SK-N-SH (cell line): ENCODE data around the gene EFEMP2. TPM values are rescaled to one million over a fixed set of nuclear protein-coding genes. Genes with fewer than 3 reads are reported as not detected.

Experiments used
- CTCF ChIA-PET: fragments of 300-600, 350-600 bp; formaldehyde crosslinking; extraction: SDS; loops from one replicate; lab custom pipeline; 2021; lab: Yijun Ruan, JAX
- POLR2A ChIA-PET: fragments of 350-600 bp; sonication (Branson Sonifier 250); formaldehyde crosslinking; extraction: SDS; loops from one replicate; lab custom pipeline; 2020; ENCODE audit warnings: antibody characterized with exemption, inconsistent platforms; lab: Yijun Ruan, JAX
- DNase-seq: peaks from one replicate; pipeline ENCODE4 v3.0.0; 2012
- H2AFZ ChIP-seq: fragments of 200-600 bp; sonication (generic); 2 replicates; pipeline ENCODE4 v1.8.1; 2016; ENCODE audit warnings: antibody characterized with exemption, mild to moderate bottlenecking, low read depth
- H3F3A ChIP-seq: fragments of 200-600 bp; sonication (generic); replicated peaks from 2 replicates; pipeline ENCODE3; 2016; ENCODE audit warnings: antibody characterized with exemption, mild to moderate bottlenecking; ENCODE audit not compliant: insufficient read depth
- H3K27ac ChIP-seq, 2 experiments: fragments of 200-500 bp in 1 of 2; fragments of 200-600 bp in 1 of 2; sonication (Bioruptor generic) in 1 of 2; sonication (generic), shearing (Covaris generic) in 1 of 2; 2 replicates each; pipeline versions ENCODE4 v1.5.1 to v1.6.1; 2014 to 2016; ENCODE audit warnings: low read depth in 2 of 2, inconsistent platforms in 1 of 2, low read length in 1 of 2, mild to moderate bottlenecking in 1 of 2, mixed read lengths in 1 of 2
- H3K27me3 ChIP-seq: fragments of 200-600 bp; sonication (generic), shearing (Covaris generic); 2 replicates; pipeline ENCODE4 v1.6.1; 2016; ENCODE audit warnings: mixed run types; ENCODE audit not compliant: insufficient read depth
- H3K36me3 ChIP-seq, 2 experiments: fragments of 200-500 bp in 1 of 2; fragments of 200-600 bp in 1 of 2; sonication (Bioruptor generic) in 1 of 2; sonication (generic) in 1 of 2; replicated peaks in 1 of 2; 2 replicates each; pipeline versions ENCODE3 to v1.5.1; 2014 to 2016; ENCODE audit warnings: low read length in 1 of 2, mild to moderate bottlenecking in 1 of 2; ENCODE audit not compliant: insufficient read depth in 2 of 2, control insufficient read depth in 1 of 2
- H3K4me1 ChIP-seq, 2 experiments: fragments of 200-500 bp in 1 of 2; fragments of 200-600 bp in 1 of 2; sonication (Bioruptor generic) in 1 of 2; sonication (generic), shearing (Covaris generic) in 1 of 2; 2 replicates each; pipeline versions ENCODE4 v1.5.1 to v1.6.1; 2014 to 2016; ENCODE audit warnings: low read depth in 1 of 2, low read length in 1 of 2, mixed run types in 1 of 2; ENCODE audit not compliant: insufficient read depth in 2 of 2, control insufficient read depth in 1 of 2
- H3K4me2 ChIP-seq: fragments of 200-600 bp; sonication (generic), shearing (Covaris generic); 2 replicates; pipeline ENCODE4 v1.6.1; 2017; ENCODE audit warnings: mixed run types
- H3K4me3 ChIP-seq, 2 experiments: fragments of 200-500 bp in 1 of 2; fragments of 200-600 bp in 1 of 2; sonication (Bioruptor generic) in 1 of 2; sonication (generic), shearing (Covaris generic) in 1 of 2; 2 replicates each; pipeline versions ENCODE4 v1.5.1 to v1.8.1; 2014 to 2016; ENCODE audit warnings: low read depth in 2 of 2, inconsistent platforms in 1 of 2, low read length in 1 of 2, mild to moderate bottlenecking in 1 of 2, mixed read lengths in 1 of 2, moderate library complexity in 1 of 2
- H3K79me2 ChIP-seq: fragments of 200-600 bp; sonication (generic); 2 replicates; pipeline ENCODE4 v1.8.1; 2017; ENCODE audit warnings: mild to moderate bottlenecking; ENCODE audit not compliant: insufficient read depth
- H3K9ac ChIP-seq: fragments of 200-600 bp; sonication (generic); 2 replicates; pipeline ENCODE4 v1.6.1; 2017; ENCODE audit warnings: mixed run types
- H3K9me2 ChIP-seq: fragments of 200-600 bp; sonication (generic); 2 replicates; pipeline ENCODE4 v1.6.1; 2017; ENCODE audit warnings: mixed run types
- H3K9me3 ChIP-seq: fragments of 200-600 bp; sonication (generic); 2 replicates; pipeline ENCODE4 v1.6.1; 2017; ENCODE audit warnings: mixed run types, mild to moderate bottlenecking, moderate library complexity
- H4K20me1 ChIP-seq: fragments of 200-600 bp; sonication (generic); 2 replicates; pipeline ENCODE4 v1.6.1; 2017; ENCODE audit warnings: mild to moderate bottlenecking, mixed run types; ENCODE audit not compliant: insufficient read depth
- CTCF ChIP-seq: fragments of 200-600 bp; sonication (generic); IDR thresholded peaks from 2 replicates; pipeline ENCODE4 v1.6.1; 2017; ENCODE audit warnings: antibody characterized with exemption, mild to moderate bottlenecking, moderate library complexity
- ELF1 ChIP-seq: IDR thresholded peaks from 2 replicates; pipeline ENCODE4 v1.4.0; 2012
- EZH2phosphoT487 ChIP-seq: fragments of 200-600 bp; sonication (generic); IDR thresholded peaks from 2 replicates; pipeline ENCODE4 v1.6.1; 2017; ENCODE audit warnings: low read depth, mixed run types, mild to moderate bottlenecking, antibody characterized with exemption, moderate library complexity, borderline replicate concordance
- FOXJ3 ChIP-seq: sonication (generic); formaldehyde crosslinking; IDR thresholded peaks from 2 replicates; pipeline ENCODE4 v1.5.1; 2020; ENCODE audit warnings: mild to moderate bottlenecking, missing genetic modification reagents
- IRF3 ChIP-seq: fragments of 150-350 bp; IDR thresholded peaks from 2 replicates; pipeline ENCODE4 v1.6.1; 2016; ENCODE audit warnings: mild to moderate bottlenecking, low read depth, low read length
- JUND ChIP-seq: IDR thresholded peaks from 2 replicates; pipeline ENCODE4 v1.4.0; 2012
- MXI1 ChIP-seq: IDR thresholded peaks from 2 replicates; pipeline ENCODE4 v1.6.1; 2012; ENCODE audit warnings: mild to moderate bottlenecking, low read depth, low read length, improper control_type of control experiment
- NFIC ChIP-seq: IDR thresholded peaks from 2 replicates; pipeline ENCODE4 v1.4.0; 2012; ENCODE audit warnings: borderline replicate concordance
- RAD21 ChIP-seq: IDR thresholded peaks from 2 replicates; pipeline ENCODE4 v1.6.1; 2012; ENCODE audit warnings: mild to moderate bottlenecking, low read length
- RFX5 ChIP-seq: IDR thresholded peaks from 2 replicates; pipeline ENCODE4 v1.6.1; 2012; ENCODE audit warnings: mild to moderate bottlenecking, improper control_type of control experiment, low read length
- RXRA ChIP-seq: IDR thresholded peaks from 2 replicates; pipeline ENCODE4 v1.4.0; 2012; ENCODE audit warnings: low read depth, mild to moderate bottlenecking, borderline replicate concordance
- SIN3A ChIP-seq: IDR thresholded peaks from 2 replicates; pipeline ENCODE4 v1.6.1; 2012; ENCODE audit warnings: low read depth, mild to moderate bottlenecking, low read length, moderate library complexity, borderline replicate concordance
- SMC3 ChIP-seq: IDR thresholded peaks from 2 replicates; pipeline ENCODE4 v1.6.1; 2012; ENCODE audit warnings: low read depth, low read length, improper control_type of control experiment
- TEAD4 ChIP-seq: IDR thresholded peaks from 2 replicates; pipeline ENCODE4 v1.4.0; 2012; ENCODE audit warnings: mild to moderate bottlenecking, borderline replicate concordance; ENCODE audit not compliant: insufficient read depth
- ZBTB33 ChIP-seq: IDR thresholded peaks from 2 replicates; pipeline ENCODE4 v1.4.0; 2012; ENCODE audit warnings: low read depth, borderline replicate concordance
- WGBS: methylation state at CpG from one replicate; pipeline ENCODE4 v1.1.6; 2017; ENCODE audit warnings: low lambda C conversion rate; 5-methylcytosine and 5-hydroxymethylcytosine counted together
- polyA plus RNA-seq, 3 experiments: library from polyadenylated mRNA; depleted of rRNA; stranded (reverse); fragments of >200 nt; gene quantifications; 2 replicates each; pipeline ENCODE4 v1.2.3, GENCODE V29; 2012
- TF ChIP-seq, protein P1 (sequence below): IDR thresholded peaks from 2 replicates; pipeline ENCODE4 v1.4.0; 2012; ENCODE audit warnings: low read depth, borderline replicate concordance
- TF ChIP-seq, protein P2 (sequence below): IDR thresholded peaks from 2 replicates; pipeline ENCODE4 v1.6.1; 2012; ENCODE audit warnings: mild to moderate bottlenecking, low read depth, low read length, moderate library complexity

EFEMP2 gene
- polyA plus RNA-seq, 1 of the 3 experiments (the other 2 are of a cell fraction) = 203 TPM

- no peak for TF ChIP-seq EZH2phosphoT487
- TF ChIP-seq JUND = peak; percentile 52
Observed at GRCh38 chr11:65900125-65900898, 27.7 kb upstream of the EFEMP2 start, which contains the start of gene FOSL1 (continued).

- Histone ChIP-seq H3K9me2 (no peaks in the 10 kb centered on the region), H3K4me3 (peak overlapping the region; percentile 59 to 82), H4K20me1 (peaks cover 45% of the 10 kb centered on the region), H3K9me3 (no peaks in the 10 kb centered on the region), H3K79me2 (peaks cover 87% of the 10 kb centered on the region), H3K4me2 (peak overlapping the region; percentile 89), H3K4me1 (peaks cover 0 to 44% of the 10 kb centered on the region in 2 experiments; a peak in 3 of 4 replicates), H3K27ac (peak overlapping the region in 1 of 2 experiments; percentile 95; a peak in 3 of 4 replicates), H3K9ac (peak overlapping the region; percentile 97), H3K27me3 (no peaks in the 10 kb centered on the region), H3F3A (peaks cover 65% of the 10 kb centered on the region), H2AFZ (no peak overlapping the region), H3K36me3 (peaks cover 0 to 35% of the 10 kb centered on the region in 2 experiments)
- ChIA-PET POLR2A (no interaction called here), CTCF (interaction anchor here (1.0 to 4.6 kb wide), 4 partner anchors 11 to 40 kb away, joined by 3 to 36 read pairs (median 35); partner anchors contain the start of genes CCDC85B, FIBP and MUS81)
- peak; percentile 71 for DNase-seq
- WGBS = 0% methylated on average over 8 of the region's 78 CpGs
- TF ChIP-seq RFX5 (no peak), JUND (peak; percentile 62; the same call in 1 of the 2 replicates), ELF1 (peak; percentile 3; the same call in 1 of the 2 replicates), ZBTB33 (peak; percentile 55; the same call in 1 of the 2 replicates), NFIC (no peak; the same call in 1 of the 2 replicates), RXRA (peak; percentile 60; the same call in 1 of the 2 replicates), SIN3A (peak; percentile 85; the same call in 1 of the 2 replicates), EZH2phosphoT487 (no peak), FOXJ3 (CRISPR knock-in tag) (no peak), SMC3 (no peak), RAD21 (no peak), CTCF (no peak; the same call in 1 of the 2 replicates), IRF3 (no peak), MXI1 (no peak), TEAD4 (0 out of 2 replicates have a peak, but pooled peaks have one; percentile 40)
- TF ChIP-seq, protein P1, sequence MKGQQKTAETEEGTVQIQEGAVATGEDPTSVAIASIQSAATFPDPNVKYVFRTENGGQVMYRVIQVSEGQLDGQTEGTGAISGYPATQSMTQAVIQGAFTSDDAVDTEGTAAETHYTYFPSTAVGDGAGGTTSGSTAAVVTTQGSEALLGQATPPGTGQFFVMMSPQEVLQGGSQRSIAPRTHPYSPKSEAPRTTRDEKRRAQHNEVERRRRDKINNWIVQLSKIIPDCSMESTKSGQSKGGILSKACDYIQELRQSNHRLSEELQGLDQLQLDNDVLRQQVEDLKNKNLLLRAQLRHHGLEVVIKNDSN = peak; percentile 56; the same call in 1 of the 2 replicates
- TF ChIP-seq, protein P2, sequence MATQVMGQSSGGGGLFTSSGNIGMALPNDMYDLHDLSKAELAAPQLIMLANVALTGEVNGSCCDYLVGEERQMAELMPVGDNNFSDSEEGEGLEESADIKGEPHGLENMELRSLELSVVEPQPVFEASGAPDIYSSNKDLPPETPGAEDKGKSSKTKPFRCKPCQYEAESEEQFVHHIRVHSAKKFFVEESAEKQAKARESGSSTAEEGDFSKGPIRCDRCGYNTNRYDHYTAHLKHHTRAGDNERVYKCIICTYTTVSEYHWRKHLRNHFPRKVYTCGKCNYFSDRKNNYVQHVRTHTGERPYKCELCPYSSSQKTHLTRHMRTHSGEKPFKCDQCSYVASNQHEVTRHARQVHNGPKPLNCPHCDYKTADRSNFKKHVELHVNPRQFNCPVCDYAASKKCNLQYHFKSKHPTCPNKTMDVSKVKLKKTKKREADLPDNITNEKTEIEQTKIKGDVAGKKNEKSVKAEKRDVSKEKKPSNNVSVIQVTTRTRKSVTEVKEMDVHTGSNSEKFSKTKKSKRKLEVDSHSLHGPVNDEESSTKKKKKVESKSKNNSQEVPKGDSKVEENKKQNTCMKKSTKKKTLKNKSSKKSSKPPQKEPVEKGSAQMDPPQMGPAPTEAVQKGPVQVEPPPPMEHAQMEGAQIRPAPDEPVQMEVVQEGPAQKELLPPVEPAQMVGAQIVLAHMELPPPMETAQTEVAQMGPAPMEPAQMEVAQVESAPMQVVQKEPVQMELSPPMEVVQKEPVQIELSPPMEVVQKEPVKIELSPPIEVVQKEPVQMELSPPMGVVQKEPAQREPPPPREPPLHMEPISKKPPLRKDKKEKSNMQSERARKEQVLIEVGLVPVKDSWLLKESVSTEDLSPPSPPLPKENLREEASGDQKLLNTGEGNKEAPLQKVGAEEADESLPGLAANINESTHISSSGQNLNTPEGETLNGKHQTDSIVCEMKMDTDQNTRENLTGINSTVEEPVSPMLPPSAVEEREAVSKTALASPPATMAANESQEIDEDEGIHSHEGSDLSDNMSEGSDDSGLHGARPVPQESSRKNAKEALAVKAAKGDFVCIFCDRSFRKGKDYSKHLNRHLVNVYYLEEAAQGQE = peak; percentile 28; the same call in 1 of the 2 replicates
Observed at GRCh38 chr11:65899356-65900124, 26.9 kb upstream of the EFEMP2 start.
